Type B pancreatic cell (in vitro differentiated cells): ENCODE measurements around the gene KAZALD1. TPM values are rescaled to one million over a fixed set of nuclear protein-coding genes. Genes with fewer than 3 reads are reported as not detected.

Experiments
- DNase-seq: peaks from one replicate; pipeline ENCODE4 v3.0.0; 2021; ENCODE audit warnings: mixed read lengths; ENCODE audit not compliant: unreplicated experiment; ENCODE audit errors: extremely low spot score
- H3K27ac Mint-ChIP-seq: 2 replicates; pipeline ENCODE4 v1.8.0; 2021; ENCODE audit warnings: mild to moderate bottlenecking, mixed read lengths
- H3K27me3 Mint-ChIP-seq: 2 replicates; pipeline ENCODE4 v1.8.0; 2021; ENCODE audit warnings: mixed read lengths
- H3K36me3 Mint-ChIP-seq: 2 replicates; pipeline ENCODE4 v1.8.0; 2021; ENCODE audit warnings: mixed read lengths
- H3K4me1 Mint-ChIP-seq: one replicate; pipeline ENCODE4 v1.8.0; 2021; ENCODE audit warnings: mixed read lengths; ENCODE audit not compliant: unreplicated experiment
- H3K4me3 Mint-ChIP-seq: 2 replicates; pipeline ENCODE4 v1.8.0; 2021; ENCODE audit warnings: mild to moderate bottlenecking, mixed read lengths
- H3K9me3 Mint-ChIP-seq: 2 replicates; pipeline ENCODE4 v1.8.0; 2021; ENCODE audit warnings: mixed read lengths
- CTCF ChIP-seq: fragments of 200-600 bp; sonication (generic); conservative IDR thresholded peaks from 2 replicates; pipeline ENCODE4 v1.5.0; 2021; ENCODE audit warnings: antibody characterized with exemption, mild to moderate bottlenecking
- total RNA-seq: library from RNA; stranded (reverse); gene quantifications from 2 replicates; pipeline ENCODE4 v1.2.1, GENCODE V29; 2021; ENCODE audit warnings: low replicate concordance

The KAZALD1 gene
- total RNA-seq, 1 donor from 2014 or later, result 17.1 TPM

GRCh38 chr10:101080933-101081931 is 19.4 kb downstream of the KAZALD1 start:
- no peak overlapping the region for H3K4me3 Mint-ChIP-seq
- H3K4me1 Mint-ChIP-seq, result peaks cover 1% of the 10 kb centered on the region
- no peak overlapping the region for H3K27ac Mint-ChIP-seq
- H3K9me3 Mint-ChIP-seq, result no peaks in the 10 kb centered on the region
- TF ChIP-seq CTCF, result no peak
- DNase-seq, result no peak
- peaks cover 84% of the 10 kb centered on the region for H3K27me3 Mint-ChIP-seq
- H3K36me3 Mint-ChIP-seq, result no peaks in the 10 kb centered on the region

GRCh38 chr10:101085846-101086245 is 24.1 kb downstream of the KAZALD1 start:
- no peak for DNase-seq
- no peak for TF ChIP-seq CTCF
- Mint-ChIP-seq H3K27ac (no peak overlapping the region), H3K4me3 (no peak overlapping the region), H3K4me1 (no peaks in the 10 kb centered on the region), H3K27me3 (peaks cover 92% of the 10 kb centered on the region), H3K9me3 (no peaks in the 10 kb centered on the region), H3K36me3 (no peaks in the 10 kb centered on the region)

- Mint-ChIP-seq H3K36me3 (no peaks in the 10 kb centered on the region), H3K9me3 (no peaks in the 10 kb centered on the region), H3K27me3 (peaks cover 96% of the 10 kb centered on the region), H3K4me3 (no peak overlapping the region), H3K4me1 (no peaks in the 10 kb centered on the region), H3K27ac (no peak overlapping the region)
- no peak for TF ChIP-seq CTCF
- no peak for DNase-seq
These were observed 25.6 kb downstream of the KAZALD1 start for GRCh38 chr10:101087376-101087775.

- no peaks in the 10 kb centered on the region for H3K9me3 Mint-ChIP-seq
- no peak overlapping the region for H3K27ac Mint-ChIP-seq
- no peaks in the 10 kb centered on the region for H3K4me1 Mint-ChIP-seq
- TF ChIP-seq CTCF, result no peak
- DNase-seq, result no peak
- H3K27me3 Mint-ChIP-seq, result peaks cover 96% of the 10 kb centered on the region
- H3K4me3 Mint-ChIP-seq, result no peak overlapping the region
- no peaks in the 10 kb centered on the region for H3K36me3 Mint-ChIP-seq
These were observed 26.2 kb downstream of the KAZALD1 start for GRCh38 chr10:101087965-101088364.

- DNase-seq, result no peak
- Mint-ChIP-seq H3K27ac (no peak overlapping the region), H3K36me3 (no peaks in the 10 kb centered on the region), H3K27me3 (peaks cover 92% of the 10 kb centered on the region), H3K4me3 (no peak overlapping the region), H3K4me1 (peaks cover 9% of the 10 kb centered on the region), H3K9me3 (no peaks in the 10 kb centered on the region)
- TF ChIP-seq CTCF, result no peak
These were observed 27.9 kb downstream of the KAZALD1 start for GRCh38 chr10:101089520-101090299.
